HG03575 (cell line): ENCODE data around the gene CENPB.

Source experiments
- ATAC-seq: cut with Tn5 transposase; IDR thresholded peaks from one replicate; pipeline ENCODE4 v1.9.1; 2021; ENCODE audit not compliant: unreplicated experiment, insufficient number of reproducible peaks, low FRiP score; ENCODE audit errors: extremely low read depth

CENPB gene

GRCh38 chr20:3812259-3812681, 25.7 kb upstream of the CENPB start:
- no peak for ATAC-seq

GRCh38 chr20:3811467-3812258, 25.1 kb upstream of the CENPB start:
- ATAC-seq, result no peak

- ATAC-seq, result no peak
These were observed 22.0 kb upstream of the CENPB start for GRCh38 chr20:3808544-3808943.

GRCh38 chr20:3804781-3805180, 18.2 kb upstream of the CENPB start:
- no peak for ATAC-seq

GRCh38 chr20:3804254-3804751, 17.8 kb upstream of the CENPB start:
- ATAC-seq, result no peak

- ATAC-seq, result no peak
These were observed 17.3 kb upstream of the CENPB start for GRCh38 chr20:3803854-3804253.

- ATAC-seq, result no peak
These were observed 16.7 kb upstream of the CENPB start for GRCh38 chr20:3803289-3803688.

GRCh38 chr20:3802524-3803239, 16.1 kb upstream of the CENPB start:
- no peak for ATAC-seq

- ATAC-seq, result no peak
These were observed 15.3 kb upstream of the CENPB start for GRCh38 chr20:3801846-3802245.

- ATAC-seq, result no peak
These were observed 14.8 kb upstream of the CENPB start for GRCh38 chr20:3801299-3801698.

GRCh38 chr20:3800878-3801260, 14.3 kb upstream of the CENPB start:
- no peak for ATAC-seq

- ATAC-seq, result no peak
These were observed 13.8 kb upstream of the CENPB start for GRCh38 chr20:3800256-3800877.

- no peak for ATAC-seq
These were observed 12.3 kb upstream of the CENPB start for GRCh38 chr20:3798908-3799248.

GRCh38 chr20:3798373-3798768, 11.8 kb upstream of the CENPB start:
- no peak for ATAC-seq

- ATAC-seq, result no peak
These were observed 11.2 kb upstream of the CENPB start for GRCh38 chr20:3797592-3798372.

GRCh38 chr20:3797226-3797545, 10.6 kb upstream of the CENPB start:
- no peak for ATAC-seq

- ATAC-seq, result no peak
These were observed 10.1 kb upstream of the CENPB start for GRCh38 chr20:3796477-3797225.

GRCh38 chr20:3795511-3796468, 9.2 kb upstream of the CENPB start, which contains the start of gene CDC25B:
Gene CDC25B, plus strand, starts transcription at chr20:3796310. Its CDS starts 222 bp downstream, at chr20:3796532.
- ATAC-seq, result peak; percentile 32
